GM12892 (cell line): ENCODE measurements around the gene MAD2L2.

ENCODE experiments used
- POLR2A ChIP-seq: IDR thresholded peaks from 2 replicates; pipeline ENCODE4 v1.6.1; 2011; ENCODE audit warnings: low read depth, low read length, control low read depth
- POLR2AphosphoS5 ChIP-seq: IDR thresholded peaks from 2 replicates; pipeline ENCODE4 v1.6.1; 2011; ENCODE audit warnings: low read depth, low read length, control low read depth
- TAF1 ChIP-seq: IDR thresholded peaks from 2 replicates; pipeline ENCODE4 v1.6.1; 2011; ENCODE audit warnings: low read depth, mild to moderate bottlenecking, control low read depth, low read length, borderline replicate concordance

- TF ChIP-seq POLR2AphosphoS5: no peak
- TF ChIP-seq POLR2A: no peak
- no peak for TF ChIP-seq TAF1
These were observed 16.4 kb downstream of the MAD2L2 start for GRCh38 chr1:11664336-11665065.
